HG02970 (cell line): Measurements from ENCODE around the gene EXOC3L4.

Source experiments
- ATAC-seq: cut with Tn5 transposase; IDR thresholded peaks from one replicate; pipeline ENCODE4 v1.9.1; 2021; ENCODE audit warnings: mild to moderate bottlenecking, moderate library complexity, moderate number of reproducible peaks; ENCODE audit not compliant: unreplicated experiment, low FRiP score

EXOC3L4 gene

GRCh38 chr14:103089386-103090335 is 4.9 kb upstream of the EXOC3L4 start:
- ATAC-seq = no peak

GRCh38 chr14:103090481-103091020 is 4.0 kb upstream of the EXOC3L4 start:
- ATAC-seq = no peak

GRCh38 chr14:103091041-103091882 is 3.3 kb upstream of the EXOC3L4 start:
- no peak for ATAC-seq

DNA sequence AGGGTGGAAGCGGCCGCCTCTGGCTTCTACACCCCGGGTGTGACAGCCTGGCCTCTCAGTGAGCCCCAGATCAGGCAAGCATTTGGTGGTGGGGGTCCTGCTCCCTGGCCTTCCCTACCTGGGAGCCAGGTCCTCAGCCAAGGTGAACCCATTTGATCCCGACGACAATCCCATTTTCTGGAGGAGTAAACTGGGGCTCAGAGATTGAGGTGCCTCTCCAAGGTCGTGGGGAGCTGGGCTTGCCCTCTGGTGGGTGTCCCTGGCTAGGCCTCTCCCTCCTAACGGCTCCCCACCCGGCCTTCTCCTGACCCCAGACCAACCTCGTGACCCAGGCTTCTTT is 2.7 kb upstream of the EXOC3L4 start:
- no peak for ATAC-seq

DNA sequence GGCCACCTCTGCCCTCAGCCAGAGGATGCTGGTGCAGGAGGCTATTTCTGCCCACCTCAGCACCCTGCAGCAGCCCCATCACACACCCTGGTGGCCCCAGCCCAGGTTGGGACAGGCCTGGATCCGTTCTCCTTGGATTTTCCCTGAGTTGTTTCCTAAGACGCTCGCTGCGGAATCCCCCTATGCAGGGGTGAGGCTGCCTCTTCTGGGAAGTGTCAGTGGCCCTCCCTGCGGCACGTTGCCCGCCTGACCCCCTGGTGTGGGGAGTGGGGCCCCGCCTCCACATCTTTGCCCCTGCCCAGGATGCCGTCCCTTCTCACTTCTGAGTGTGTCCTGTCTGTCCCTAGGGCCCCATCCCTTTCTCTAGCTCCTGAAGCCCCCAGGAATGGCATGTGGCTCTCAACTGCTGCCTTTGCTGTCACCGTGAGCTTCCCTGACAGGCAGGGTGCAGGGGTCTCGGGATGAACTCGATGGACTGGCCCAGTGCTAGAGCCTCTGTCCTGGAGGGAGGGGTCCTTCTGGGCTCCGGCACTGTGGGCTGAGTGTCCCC is 594 bp upstream of the EXOC3L4 start:
- ATAC-seq = no peak

DNA sequence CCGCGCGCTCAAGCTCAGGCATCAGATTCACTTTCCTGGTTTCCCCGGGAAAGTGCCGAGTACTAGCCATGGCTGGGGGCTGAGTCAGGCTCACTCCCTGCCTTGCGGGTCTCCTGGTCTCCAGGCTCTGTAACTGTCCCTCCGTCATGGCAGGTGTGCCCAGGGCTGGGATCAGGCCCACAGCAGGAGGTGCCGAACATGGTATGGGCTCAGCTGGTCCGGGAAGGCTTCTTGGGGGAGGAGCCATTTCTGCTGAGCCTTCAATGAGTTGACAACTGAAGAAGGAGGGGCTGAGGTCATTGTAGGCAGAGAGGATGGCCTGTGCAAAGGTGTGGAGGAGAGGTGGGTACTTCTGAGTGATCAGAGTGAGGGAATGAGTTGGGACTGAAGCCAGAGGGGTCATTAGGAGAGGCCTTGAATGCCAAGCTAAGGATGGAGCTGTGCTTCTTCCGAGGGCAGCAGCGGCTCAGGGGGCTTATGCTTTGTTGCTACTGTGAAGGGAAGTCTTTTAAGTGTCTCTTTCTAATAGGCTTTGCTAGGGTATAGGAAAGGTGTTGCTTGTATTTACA is 769 bp downstream of the EXOC3L4 start:
- no peak for ATAC-seq

GRCh38 chr14:103096387-103096786 is 1.9 kb downstream of the EXOC3L4 start:
- ATAC-seq = no peak

DNA sequence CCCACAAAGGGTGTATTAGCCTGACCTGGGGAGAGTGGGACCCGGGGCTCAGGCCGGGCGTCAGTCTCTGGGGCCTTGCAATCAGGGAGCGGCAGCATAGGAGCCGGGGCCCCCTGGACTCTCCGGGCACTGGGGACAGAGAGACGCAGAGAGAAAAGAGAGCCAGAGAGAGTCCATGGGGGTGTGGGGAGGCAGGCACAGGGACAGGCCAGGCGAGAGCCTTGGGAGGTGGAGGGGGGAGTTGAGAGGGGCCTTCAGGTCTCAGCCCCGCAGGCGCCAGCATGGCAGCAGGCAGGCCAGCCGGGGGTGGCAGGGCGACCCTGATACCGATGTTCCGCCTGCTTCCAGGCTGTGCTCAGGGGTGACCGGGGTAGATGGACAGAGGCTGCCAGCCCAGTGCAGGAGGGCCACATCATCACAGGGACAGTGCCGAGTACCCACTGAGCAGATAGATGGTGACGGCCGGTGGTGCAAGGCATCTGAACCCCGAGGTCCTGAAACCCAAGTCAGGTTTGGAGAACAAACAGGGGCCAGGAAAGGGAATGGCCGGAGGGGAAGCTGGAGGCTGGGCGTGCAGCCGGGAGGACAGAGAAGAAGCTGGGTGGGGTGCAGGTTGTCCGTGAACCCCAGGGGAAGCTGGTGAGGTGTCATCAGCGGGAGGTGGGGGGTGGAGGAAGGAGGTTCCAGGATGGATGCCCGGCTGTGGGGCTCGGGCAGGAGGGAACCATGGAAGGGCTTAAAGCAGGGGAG is 2.9 kb downstream of the EXOC3L4 start:
- ATAC-seq = no peak

DNA sequence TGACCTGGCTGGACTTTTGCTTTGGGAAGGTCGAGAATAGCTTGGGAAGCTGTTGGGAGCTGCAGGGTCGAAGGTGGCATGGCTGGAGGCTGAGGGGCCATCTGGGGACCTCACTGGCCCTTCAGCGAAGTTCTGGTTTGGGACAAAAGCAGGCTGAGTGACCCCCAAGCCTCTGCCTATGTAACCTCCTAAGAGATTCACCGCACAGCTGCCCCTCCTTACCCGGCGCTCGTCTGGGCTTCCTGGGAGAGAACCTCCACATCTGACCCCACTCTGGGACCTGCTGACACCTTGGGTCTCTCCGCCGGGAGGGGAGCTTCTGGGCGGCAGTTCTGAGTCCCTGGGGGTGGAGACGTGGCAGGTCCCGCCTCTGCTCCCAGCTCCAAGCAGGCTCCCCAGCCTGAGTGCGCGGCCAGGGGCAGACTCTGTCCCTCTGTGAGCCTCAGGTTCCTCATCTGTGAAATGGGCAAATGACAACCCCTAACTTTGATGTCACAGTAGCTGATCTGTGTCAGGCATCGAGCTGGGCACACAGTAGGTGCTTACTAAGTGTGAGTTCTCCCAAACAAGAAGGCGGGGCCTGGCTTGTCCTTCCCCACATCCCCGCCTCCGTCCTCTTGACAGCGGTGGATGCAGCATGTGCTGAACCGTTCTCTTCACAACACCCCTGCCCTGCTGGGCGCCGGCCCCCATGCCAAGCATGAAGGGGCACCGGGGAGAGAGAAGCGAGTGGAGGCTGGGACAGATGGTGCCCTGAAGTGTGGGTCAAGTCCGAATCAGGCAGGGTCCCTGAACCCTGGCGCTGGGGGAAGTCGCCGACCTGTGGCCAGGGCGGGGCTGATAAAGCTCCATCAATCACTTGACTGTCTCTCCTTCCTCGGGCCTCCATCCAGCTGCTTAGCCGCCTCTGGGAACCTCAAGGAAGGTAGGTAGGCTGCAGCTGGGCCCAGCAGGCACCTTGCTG is 3.8 kb downstream of the EXOC3L4 start:
- ATAC-seq = no peak

GRCh38 chr14:103099081-103099732 is 4.7 kb downstream of the EXOC3L4 start:
- no peak for ATAC-seq

- no peak for ATAC-seq
Measured at GRCh38 chr14:103099733-103100280, 5.3 kb downstream of the EXOC3L4 start.

- ATAC-seq = no peak
Measured at GRCh38 chr14:103100281-103101121, 6.0 kb downstream of the EXOC3L4 start.

DNA sequence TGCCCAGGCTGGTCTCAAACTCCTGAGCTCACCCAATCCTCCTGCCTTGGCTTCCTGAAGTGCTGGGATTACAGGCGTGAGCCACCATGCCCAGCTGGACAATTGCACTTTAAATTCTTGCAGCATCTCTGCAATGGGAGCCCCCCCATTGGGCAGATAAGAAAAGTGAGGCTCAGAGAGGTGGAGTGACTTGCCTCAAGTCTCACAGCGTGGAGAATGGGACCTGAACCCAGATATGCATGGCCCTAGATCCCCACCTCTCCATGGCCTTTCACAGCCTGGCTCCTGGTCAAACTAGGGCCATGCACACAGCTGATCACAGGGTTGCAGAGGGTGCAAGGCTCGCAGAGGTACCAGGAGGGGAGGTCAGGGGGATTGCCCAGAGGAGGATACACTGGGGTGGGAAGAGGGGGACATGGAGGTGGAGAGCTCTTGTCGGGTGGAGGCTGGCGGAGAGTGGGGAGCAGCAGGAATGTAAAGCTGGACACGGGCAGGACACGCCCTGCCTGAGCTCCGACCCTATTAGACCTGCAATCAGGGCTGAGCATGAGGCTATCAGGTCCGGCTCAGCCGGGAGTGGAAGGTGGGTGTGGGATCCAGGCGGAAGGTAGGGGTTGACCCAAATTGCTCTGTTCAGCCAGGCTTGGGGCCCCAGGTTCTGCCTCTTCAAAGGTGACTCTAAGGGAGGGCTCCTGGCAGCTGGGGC is 6.9 kb downstream of the EXOC3L4 start:
- no peak for ATAC-seq

GRCh38 chr14:103101963-103102688 is 7.6 kb downstream of the EXOC3L4 start:
- no peak for ATAC-seq

DNA sequence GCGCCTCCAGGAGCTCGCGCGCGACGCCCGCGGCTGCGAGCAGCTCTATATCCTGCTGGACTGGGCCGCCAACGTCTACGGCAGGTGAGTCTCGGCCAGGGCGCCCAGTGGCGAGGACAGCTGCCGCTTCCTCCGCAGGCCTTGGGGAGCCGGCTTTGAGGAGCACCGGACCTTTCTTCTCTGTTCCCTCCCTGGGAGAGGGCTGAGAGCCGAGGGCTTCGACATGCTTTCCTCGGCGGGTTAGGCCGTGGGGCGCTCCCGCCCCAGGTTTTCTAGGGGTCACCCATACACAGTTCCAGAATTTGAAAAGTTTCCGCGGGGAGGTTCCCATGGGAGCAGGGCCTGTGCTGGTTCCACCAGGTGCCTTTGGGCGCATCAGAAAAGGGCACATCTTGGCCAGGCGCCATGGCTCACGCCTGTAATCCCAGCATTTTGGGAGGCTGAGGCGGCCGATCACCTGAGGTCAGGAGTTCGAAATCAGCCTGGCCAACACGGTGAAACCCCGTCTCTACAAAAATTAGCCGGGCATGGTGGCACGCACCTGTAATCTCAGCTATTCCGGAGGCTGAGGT is 8.2 kb downstream of the EXOC3L4 start:
- ATAC-seq = no peak
